ENCODE data around the gene MARS1. TPM values are rescaled to one million over a fixed set of nuclear protein-coding genes. Genes with fewer than 3 reads are reported as not detected.

The MARS1 gene
- total RNA-seq, 3 donors from 2014 or later (not counting 1 experiment from before 2014, with no cell fraction given), result 200 to 237 (median 218) TPM

DNA sequence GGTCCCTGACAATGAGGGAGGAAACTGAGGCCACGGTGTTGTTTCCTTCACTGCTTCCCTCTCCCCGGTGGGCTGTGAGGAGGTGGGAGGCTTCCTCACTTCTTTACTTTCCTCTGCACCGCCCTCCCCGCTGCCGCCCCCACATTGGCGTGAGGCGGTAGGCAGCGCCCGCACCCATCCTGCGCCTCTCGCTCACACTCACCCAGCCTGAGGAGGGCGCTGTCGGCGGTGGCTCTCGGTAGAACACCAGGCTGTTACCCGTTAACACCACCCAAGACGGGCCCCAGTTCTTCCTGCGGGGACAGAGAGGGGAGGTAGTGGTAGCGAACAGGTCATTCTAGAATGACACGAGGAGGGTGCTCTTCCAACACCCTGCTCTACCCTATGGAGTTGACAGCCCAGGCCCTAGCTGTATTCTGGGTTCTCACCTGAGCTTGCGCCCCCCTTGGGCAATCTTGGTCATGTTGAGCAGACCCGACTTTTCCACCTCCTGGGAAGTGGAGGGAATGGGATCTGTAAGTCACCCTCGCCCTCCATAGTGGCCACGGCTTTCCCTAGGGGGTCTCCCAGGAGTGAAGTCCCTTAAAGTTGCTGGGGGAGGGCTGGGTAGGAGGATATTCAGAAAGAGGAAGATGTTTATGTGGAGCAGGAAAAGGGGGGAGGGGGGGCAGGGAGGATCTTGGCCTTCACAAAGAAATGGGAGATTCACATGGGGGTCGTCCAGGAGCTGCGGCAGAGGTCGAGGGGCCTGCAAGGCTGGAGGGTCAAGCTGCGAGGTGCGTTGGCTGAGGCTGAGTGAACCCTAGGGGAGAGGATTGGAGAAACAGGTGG is 11.5 kb upstream of the MARS1 start:
- TF ChIP-seq, protein P1, sequence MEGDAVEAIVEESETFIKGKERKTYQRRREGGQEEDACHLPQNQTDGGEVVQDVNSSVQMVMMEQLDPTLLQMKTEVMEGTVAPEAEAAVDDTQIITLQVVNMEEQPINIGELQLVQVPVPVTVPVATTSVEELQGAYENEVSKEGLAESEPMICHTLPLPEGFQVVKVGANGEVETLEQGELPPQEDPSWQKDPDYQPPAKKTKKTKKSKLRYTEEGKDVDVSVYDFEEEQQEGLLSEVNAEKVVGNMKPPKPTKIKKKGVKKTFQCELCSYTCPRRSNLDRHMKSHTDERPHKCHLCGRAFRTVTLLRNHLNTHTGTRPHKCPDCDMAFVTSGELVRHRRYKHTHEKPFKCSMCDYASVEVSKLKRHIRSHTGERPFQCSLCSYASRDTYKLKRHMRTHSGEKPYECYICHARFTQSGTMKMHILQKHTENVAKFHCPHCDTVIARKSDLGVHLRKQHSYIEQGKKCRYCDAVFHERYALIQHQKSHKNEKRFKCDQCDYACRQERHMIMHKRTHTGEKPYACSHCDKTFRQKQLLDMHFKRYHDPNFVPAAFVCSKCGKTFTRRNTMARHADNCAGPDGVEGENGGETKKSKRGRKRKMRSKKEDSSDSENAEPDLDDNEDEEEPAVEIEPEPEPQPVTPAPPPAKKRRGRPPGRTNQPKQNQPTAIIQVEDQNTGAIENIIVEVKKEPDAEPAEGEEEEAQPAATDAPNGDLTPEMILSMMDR (IDR thresholded peaks at IDR 0.05), result peak; percentile 83
- Mint-ChIP-seq H3K36me3 (peaks cover 19% of the 10 kb centered on the region), H3K27me3 (ENCODE audit: low read depth in 2 of 2) (no peaks in the 10 kb centered on the region), H3K27ac (peak overlapping the region; percentile 97 to 98), H3K4me1 (peaks cover 79 to 92% of the 10 kb centered on the region in 2 donors), H3K4me3 (peak overlapping the region; percentile 85), H3K9me3 (no peaks in the 10 kb centered on the region)
- peak overlapping the region; percentile 57 for H3K4me3 ChIP-seq (ENCODE audit: low read length)
- ATAC-seq (peak; percentile 26 to 64 (median 30)), DNase-seq (peak; percentile 77)
- H3K4me1 ChIP-seq (ENCODE audit: control insufficient read depth, insufficient read depth, low read length), result peaks cover 92% of the 10 kb centered on the region
- peaks cover 36% of the 10 kb centered on the region for H3K36me3 ChIP-seq (ENCODE audit: control insufficient read depth, insufficient read depth, low read length)
- intact Hi-C loops (cut with micrococcal nuclease), result loop anchor here (2.0 to 5.0 kb wide), 3 partner anchors 14 to 266 kb away; no protein-coding TSS in a partner anchor
- no peaks in the 10 kb centered on the region for H3K9me3 ChIP-seq (ENCODE audit: control insufficient read depth, insufficient read depth, low read length)
- H3K27ac ChIP-seq (ENCODE audit: low read length), result peak overlapping the region; percentile 99
- no peaks in the 10 kb centered on the region for H3K27me3 ChIP-seq (ENCODE audit: control insufficient read depth, insufficient read depth, low read length)
- WGBS (ENCODE audit: insufficient coverage), result under 1% methylated on average over 26 of the region's 29 CpGs

DNA sequence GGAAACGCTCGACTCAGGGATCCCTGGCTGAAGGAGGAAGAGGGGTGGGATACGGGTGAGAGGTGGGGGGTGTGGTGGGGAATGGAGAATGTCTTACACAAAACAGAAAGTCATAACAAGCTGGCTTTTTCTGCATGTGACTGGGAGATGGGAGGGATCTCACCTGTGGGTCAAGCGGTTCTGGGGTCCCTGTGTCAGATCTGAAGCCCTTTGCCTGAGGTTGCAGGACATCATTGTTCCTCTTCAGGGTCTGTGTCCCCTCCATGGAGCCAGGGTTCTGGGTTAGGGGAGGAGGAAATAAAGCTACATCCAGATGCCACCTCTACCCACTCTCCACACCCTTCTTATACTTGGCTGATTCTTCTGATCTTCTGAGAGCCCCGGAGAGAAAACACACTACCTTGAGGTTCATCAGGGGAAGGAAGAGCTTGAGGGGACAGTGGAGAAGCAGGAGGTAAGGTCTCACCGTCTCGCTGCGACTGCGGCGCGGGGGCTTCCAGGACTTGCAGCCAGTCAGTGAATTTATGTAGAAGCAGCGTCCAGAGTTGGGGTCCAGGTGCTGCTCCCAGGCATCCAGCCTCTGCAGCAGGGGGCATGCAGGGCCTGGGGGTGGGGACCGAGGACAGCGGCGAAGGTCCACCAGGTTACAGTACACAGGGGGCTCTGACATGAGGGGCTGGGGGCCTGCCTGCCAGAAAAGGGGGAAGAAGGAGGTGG is 10.7 kb upstream of the MARS1 start:
- Histone ChIP-seq H3K4me3 (ENCODE audit: low read length) (peak overlapping the region; percentile 57), H3K36me3 (ENCODE audit: control insufficient read depth, insufficient read depth, low read length) (peaks cover 28% of the 10 kb centered on the region), H3K4me1 (ENCODE audit: control insufficient read depth, insufficient read depth, low read length) (peaks cover 89% of the 10 kb centered on the region), H3K27me3 (ENCODE audit: control insufficient read depth, insufficient read depth, low read length) (no peaks in the 10 kb centered on the region), H3K9me3 (ENCODE audit: control insufficient read depth, insufficient read depth, low read length) (no peaks in the 10 kb centered on the region), H3K27ac (ENCODE audit: low read length) (peak overlapping the region; percentile 99)
- Mint-ChIP-seq H3K27me3 (ENCODE audit: low read depth in 2 of 2) (no peaks in the 10 kb centered on the region), H3K27ac (peak overlapping the region; percentile 97 to 98), H3K36me3 (peaks cover 19% of the 10 kb centered on the region), H3K4me1 (peaks cover 83 to 91% of the 10 kb centered on the region in 2 donors), H3K9me3 (no peaks in the 10 kb centered on the region), H3K4me3 (peak overlapping the region; percentile 85)
- intact Hi-C loops (cut with micrococcal nuclease), result loop anchor here (2.0 to 5.0 kb wide), 3 partner anchors 14 to 265 kb away; no protein-coding TSS in a partner anchor
- WGBS (ENCODE audit: insufficient coverage), result 1% methylated on average over 15 of the region's 15 CpGs
- DNase-seq (peak in 1 of 2 donors; percentile 58), ATAC-seq (no peak)
- TF ChIP-seq, protein P1 (IDR thresholded peaks at IDR 0.05), result no peak

- Mint-ChIP-seq H3K4me3 (peak overlapping the region; percentile 85), H3K27ac (peak overlapping the region; percentile 97 to 98), H3K36me3 (peaks cover 19% of the 10 kb centered on the region), H3K9me3 (no peaks in the 10 kb centered on the region), H3K4me1 (peaks cover 75 to 83% of the 10 kb centered on the region in 2 donors), H3K27me3 (ENCODE audit: low read depth in 2 of 2) (no peaks in the 10 kb centered on the region)
- peak; percentile 52 to 68 (median 54) for ATAC-seq
- 20% methylated on average over 11 of the region's 12 CpGs for WGBS (ENCODE audit: insufficient coverage)
- intact Hi-C loops (cut with micrococcal nuclease), result loop anchor here (2.0 to 5.0 kb wide), 3 partner anchors 15 to 264 kb away; no protein-coding TSS in a partner anchor
- H3K4me3 ChIP-seq (ENCODE audit: low read length), result peak overlapping the region; percentile 57
- peak overlapping the region; percentile 99 for H3K27ac ChIP-seq (ENCODE audit: low read length)
- no peaks in the 10 kb centered on the region for H3K9me3 ChIP-seq (ENCODE audit: control insufficient read depth, insufficient read depth, low read length)
- peaks cover 82% of the 10 kb centered on the region for H3K4me1 ChIP-seq (ENCODE audit: control insufficient read depth, insufficient read depth, low read length)
- H3K27me3 ChIP-seq (ENCODE audit: control insufficient read depth, insufficient read depth, low read length), result no peaks in the 10 kb centered on the region
- TF ChIP-seq, protein P1 (IDR thresholded peaks at IDR 0.05), result no peak
- H3K36me3 ChIP-seq (ENCODE audit: control insufficient read depth, insufficient read depth, low read length), result peaks cover 20% of the 10 kb centered on the region
- DNase-seq, result peak; percentile 67 to 82
Measured at GRCh38 chr12:57477710-57478681, 9.9 kb upstream of the MARS1 start.
